Adrenal gland (tissue), 5 donors: ENCODE data around the gene RBM17.

ENCODE experiments used
- CTCF ChIP-seq, 6 experiments: fragments of 450-650 bp in 4 of 6; fragments of 200-600 bp in 2 of 6; sonication (generic) in 1 of 6; IDR thresholded peaks; 1 replicate in 5 of 6; 2 replicates in 1 of 6; pipeline versions ENCODE4 v1.5.1 to v1.8.0; 2016 to 2021; ENCODE audit warnings: antibody characterized with exemption in 6 of 6, mild to moderate bottlenecking in 2 of 6, moderate library complexity in 1 of 6
- POLR2A ChIP-seq, 2 donors: fragments of 450-650 bp; IDR thresholded peaks; one replicate each; pipeline ENCODE4 v1.6.1; 2017; ENCODE audit warnings: antibody characterized with exemption in 2 of 2, mild to moderate bottlenecking in 2 of 2, moderate library complexity in 1 of 2
- donor health status: DM: no; HTN: no; CAD: no.

GRCh38 chr10:6069081-6069931, 19.5 kb upstream of the RBM17 start:
- TF ChIP-seq CTCF (IDR thresholded peaks at IDR 0.05) = no peak
- no peak for TF ChIP-seq POLR2A (IDR thresholded peaks at IDR 0.05)
